A549 (cell line): ENCODE data around the gene ROBO1.

Source experiments
- BHLHE40 ChIP-seq: IDR thresholded peaks from 2 replicates; pipeline ENCODE4 v1.6.1; 2012; ENCODE audit warnings: low read depth, low read length, inconsistent platforms
- EHF ChIP-seq: fragments of 250-450 bp; sonication (Bioruptor Pico); IDR thresholded peaks from 2 replicates; pipeline ENCODE4 v1.5.0; 2020; ENCODE audit warnings: mild to moderate bottlenecking
- POLR2A ChIP-seq: IDR thresholded peaks from 2 replicates; pipeline ENCODE4 v1.6.1; 2012; ENCODE audit warnings: mild to moderate bottlenecking, low read length

DNA sequence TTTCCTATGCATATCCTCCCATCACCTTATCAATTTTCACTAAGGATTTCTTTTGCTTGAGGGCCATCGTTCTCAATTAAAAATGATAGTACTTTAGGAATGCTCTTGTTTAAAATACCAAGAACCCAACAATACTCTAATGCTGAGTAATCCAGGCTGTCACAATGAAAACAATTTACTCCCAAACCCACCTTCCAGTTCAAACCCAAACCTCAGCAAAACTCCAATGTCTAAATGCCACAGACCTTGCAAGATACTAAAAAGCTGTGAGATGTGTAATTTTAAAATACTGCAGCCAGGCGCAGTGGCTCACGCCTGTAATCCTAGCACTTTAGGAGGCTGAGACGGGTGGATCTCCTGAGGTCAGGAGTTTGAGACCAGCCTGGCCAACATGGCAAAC is 889.8 kb downstream of the ROBO1 start:
- TF ChIP-seq BHLHE40 (no peak), POLR2A (no peak), EHF (CRISPR knock-in tag) (no peak)
